ENCODE results near the gene PSD4.

- no peak for TF ChIP-seq CTCF (IDR thresholded peaks at IDR 0.05; ENCODE audit: low read depth, low read length)
- TF ChIP-seq EZH2phosphoT487 (IDR thresholded peaks at IDR 0.05; ENCODE audit: low read depth) = no peak
Observed at GRCh38 chr2:113219889-113220641, 46.3 kb downstream of the PSD4 start.
